NB4 (cell line): Measurements from ENCODE around the gene CAV2.
"Not testable (repeated sequence)": the region's sequence is repeated elsewhere in the genome, so short reads cannot be mapped to it uniquely, and the experiment has no call there.

Experiments used
- DNase-seq: peaks from one replicate; pipeline ENCODE4 v3.0.0; 2010; ENCODE audit warnings: low read depth
- H3K4me3 ChIP-seq: one replicate; pipeline ENCODE4 v1.5.1; 2011; ENCODE audit warnings: mild to moderate bottlenecking, low read depth, low read length, moderate library complexity
- MAX ChIP-seq: IDR thresholded peaks from 2 replicates; pipeline ENCODE4 v1.6.1; 2011; ENCODE audit warnings: low read depth, low read length
- MYC ChIP-seq: IDR thresholded peaks from 2 replicates; pipeline ENCODE4 v1.6.1; 2011; ENCODE audit warnings: low read depth, low read length
- POLR2A ChIP-seq: IDR thresholded peaks from 2 replicates; pipeline ENCODE4 v1.6.1; 2011; ENCODE audit warnings: mild to moderate bottlenecking; ENCODE audit not compliant: insufficient read length; ENCODE audit errors: extremely low read depth
- TF ChIP-seq, protein P1 (sequence below): IDR thresholded peaks from one replicate; pipeline ENCODE4 v1.5.1; 2012; ENCODE audit warnings: low read depth, low read length

Gene CAV2

GRCh38 chr7:116478834-116479233 is 20.7 kb upstream of the CAV2 start:
- DNase-seq, result no peak
- H3K4me3 ChIP-seq, result no peak overlapping the region
- TF ChIP-seq, protein P1, sequence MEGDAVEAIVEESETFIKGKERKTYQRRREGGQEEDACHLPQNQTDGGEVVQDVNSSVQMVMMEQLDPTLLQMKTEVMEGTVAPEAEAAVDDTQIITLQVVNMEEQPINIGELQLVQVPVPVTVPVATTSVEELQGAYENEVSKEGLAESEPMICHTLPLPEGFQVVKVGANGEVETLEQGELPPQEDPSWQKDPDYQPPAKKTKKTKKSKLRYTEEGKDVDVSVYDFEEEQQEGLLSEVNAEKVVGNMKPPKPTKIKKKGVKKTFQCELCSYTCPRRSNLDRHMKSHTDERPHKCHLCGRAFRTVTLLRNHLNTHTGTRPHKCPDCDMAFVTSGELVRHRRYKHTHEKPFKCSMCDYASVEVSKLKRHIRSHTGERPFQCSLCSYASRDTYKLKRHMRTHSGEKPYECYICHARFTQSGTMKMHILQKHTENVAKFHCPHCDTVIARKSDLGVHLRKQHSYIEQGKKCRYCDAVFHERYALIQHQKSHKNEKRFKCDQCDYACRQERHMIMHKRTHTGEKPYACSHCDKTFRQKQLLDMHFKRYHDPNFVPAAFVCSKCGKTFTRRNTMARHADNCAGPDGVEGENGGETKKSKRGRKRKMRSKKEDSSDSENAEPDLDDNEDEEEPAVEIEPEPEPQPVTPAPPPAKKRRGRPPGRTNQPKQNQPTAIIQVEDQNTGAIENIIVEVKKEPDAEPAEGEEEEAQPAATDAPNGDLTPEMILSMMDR, result no peak
- TF ChIP-seq MYC (no peak), MAX (no peak), POLR2A (no peak)

- TF ChIP-seq MAX, result no peak
- TF ChIP-seq MYC, result no peak
- no peak for TF ChIP-seq POLR2A
- TF ChIP-seq, protein P1, result no peak
- no peak for DNase-seq
- no peak overlapping the region for H3K4me3 ChIP-seq
Measured at GRCh38 chr7:116483271-116483942, 16.1 kb upstream of the CAV2 start.

DNA sequence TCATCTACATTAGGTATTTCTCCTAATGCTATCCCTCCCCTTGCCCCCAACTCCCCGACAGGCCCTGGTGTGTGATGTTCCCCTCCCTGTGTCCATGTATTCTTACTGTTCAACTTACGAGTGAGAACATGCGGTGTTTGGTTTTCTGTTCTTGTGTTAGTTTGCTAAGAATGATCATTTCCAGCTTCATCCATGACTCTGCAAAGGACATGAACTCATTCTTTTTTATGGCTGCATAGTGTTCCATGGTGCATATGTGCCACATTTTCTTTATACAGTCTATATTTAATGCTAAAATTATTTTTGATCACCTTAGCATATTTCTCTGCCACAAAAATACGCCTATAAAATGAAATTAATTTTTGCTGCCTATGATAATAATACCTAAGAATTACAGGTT is 15.1 kb upstream of the CAV2 start:
- not testable (repeated sequence) for DNase-seq, H3K4me3 ChIP-seq

DNA sequence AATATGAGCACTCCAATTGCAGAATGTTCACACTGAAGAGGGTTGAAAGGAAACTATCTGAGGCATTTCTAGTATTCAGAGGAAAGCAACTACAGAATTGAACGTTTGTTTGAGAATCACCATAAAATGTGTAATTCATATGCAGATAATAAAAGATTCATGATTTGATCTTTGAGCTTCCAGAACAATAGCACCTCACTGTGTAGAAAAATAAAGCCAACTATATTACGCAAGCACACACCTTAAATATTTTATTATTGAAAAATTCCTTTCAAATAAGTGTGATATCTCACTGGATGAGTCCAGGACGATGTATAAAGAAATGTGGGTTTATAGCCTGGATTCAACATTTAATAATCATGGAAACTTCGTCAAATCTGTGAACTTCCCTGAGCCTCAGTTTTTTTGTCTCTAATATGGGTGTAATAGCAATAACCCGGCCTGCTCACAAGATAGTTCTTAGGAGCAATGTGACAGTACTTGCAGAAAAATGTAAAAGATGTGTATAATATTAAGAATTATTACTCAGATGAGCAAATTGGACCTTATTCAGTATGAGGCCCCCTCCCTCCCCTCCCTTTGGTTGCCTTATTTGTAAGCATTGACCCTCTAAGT is 11.5 kb upstream of the CAV2 start:
- DNase-seq, result no peak
- TF ChIP-seq MAX (no peak), POLR2A (no peak), MYC (no peak)
- TF ChIP-seq, protein P1, result no peak
- H3K4me3 ChIP-seq, result no peak overlapping the region

DNA sequence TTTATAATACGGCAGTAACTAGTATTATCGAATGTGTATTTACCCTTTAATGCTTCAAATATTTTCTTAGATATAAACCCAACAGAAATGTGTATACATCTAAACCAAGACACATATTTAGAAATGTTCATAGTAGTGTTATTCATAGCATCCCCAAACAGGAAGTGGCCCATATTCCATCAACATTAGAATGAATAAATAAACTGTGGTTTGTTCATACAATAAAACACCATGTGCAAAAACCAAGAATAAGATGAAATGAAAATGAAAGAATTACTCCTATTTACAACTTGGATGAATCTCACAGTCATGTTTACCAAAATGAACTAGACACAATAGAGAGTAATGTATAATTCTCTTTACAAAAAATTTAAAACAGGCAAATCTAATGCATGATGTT is 9.2 kb upstream of the CAV2 start:
- no peak overlapping the region for H3K4me3 ChIP-seq
- DNase-seq, result no peak
- TF ChIP-seq MYC (no peak), MAX (no peak), POLR2A (no peak)
- TF ChIP-seq, protein P1, result no peak

GRCh38 chr7:116491887-116492653 is 7.5 kb upstream of the CAV2 start:
- no peak for TF ChIP-seq MYC
- no peak for TF ChIP-seq MAX
- TF ChIP-seq POLR2A, result no peak
- TF ChIP-seq, protein P1, result no peak
- DNase-seq, result no peak
- no peak overlapping the region for H3K4me3 ChIP-seq
